ENCODE measurements around the gene CPSF4. TPM values are rescaled to one million over a fixed set of nuclear protein-coding genes. Genes with fewer than 3 reads are reported as not detected.

Gene CPSF4
- total RNA-seq, 1 donor from 2014 or later: 72.1 TPM

GRCh38 chr7:99472561-99473314 lies 34.0 kb downstream of the CPSF4 start, which contains the start of gene ZNF789:
Gene ZNF789 (plus strand): TSS chr7:99472890. CDS start chr7:99476457, 3,567 bp downstream.
- Mint-ChIP-seq H3K4me3 (peak within 1 kb of the TSS; percentile 98), H3K27ac (peak within 1 kb of the TSS; percentile 98), H3K36me3 (peaks cover 8% of the 10 kb centered on the region), H3K9me3 (no peaks in the 10 kb centered on the region), H3K4me1 (peaks cover 14% of the 10 kb centered on the region), H3K27me3 (ENCODE audit: insufficient read depth, low read depth) (peaks cover 5% of the 10 kb centered on the region)
- Histone ChIP-seq H3K79me2 (ENCODE audit: low read depth) (peaks cover 50% of the 10 kb centered on the region), H4K20me1 (ENCODE audit: low read depth) (peaks cover 3% of the 10 kb centered on the region), H3K4me3 (peak within 1 kb of the TSS; percentile 86), H3K4me1 (peaks cover 5% of the 10 kb centered on the region), H2AFZ (replicated peaks) (peak within 1 kb of the TSS; percentile 97), H3K27ac (peak within 1 kb of the TSS; percentile 76), H3K9me3 (ENCODE audit: low read depth) (no peaks in the 10 kb centered on the region), H3K4me2 (peak within 1 kb of the TSS; percentile 79), H3K36me3 (no peaks in the 10 kb centered on the region), H3F3A (ENCODE audit: low read depth) (peaks cover 27% of the 10 kb centered on the region), H3K27me3 (peaks cover 10% of the 10 kb centered on the region), H3K9ac (peak within 1 kb of the TSS; percentile 84)
- DNase-seq (ENCODE audit: low spot score): peak; percentile 99
- TF ChIP-seq CTCF (IDR thresholded peaks at IDR 0.05) (no peak), EZH2phosphoT487 (IDR thresholded peaks at IDR 0.05) (no peak), EZH2 (IDR thresholded peaks at IDR 0.05) (peak; percentile 33)

GRCh38 chr7:99473315-99473596 lies 34.5 kb downstream of the CPSF4 start:
- peak; percentile 54 for DNase-seq (ENCODE audit: low spot score)
- Histone ChIP-seq H4K20me1 (ENCODE audit: low read depth) (peaks cover 3% of the 10 kb centered on the region), H3K4me1 (peaks cover 5% of the 10 kb centered on the region), H3K9me3 (ENCODE audit: low read depth) (no peaks in the 10 kb centered on the region), H3K4me2 (peak overlapping the region; percentile 79), H3K4me3 (peak overlapping the region; percentile 86), H3K27ac (peak overlapping the region; percentile 18), H3K79me2 (ENCODE audit: low read depth) (peaks cover 55% of the 10 kb centered on the region), H3K9ac (peak overlapping the region; percentile 84), H2AFZ (replicated peaks) (peak overlapping the region; percentile 84), H3K27me3 (peaks cover 10% of the 10 kb centered on the region), H3F3A (ENCODE audit: low read depth) (peaks cover 27% of the 10 kb centered on the region), H3K36me3 (no peaks in the 10 kb centered on the region)
- Mint-ChIP-seq H3K9me3 (no peaks in the 10 kb centered on the region), H3K27ac (peak overlapping the region; percentile 91), H3K4me1 (peaks cover 14% of the 10 kb centered on the region), H3K4me3 (peak overlapping the region; percentile 98), H3K27me3 (ENCODE audit: insufficient read depth, low read depth) (peaks cover 5% of the 10 kb centered on the region), H3K36me3 (peaks cover 8% of the 10 kb centered on the region)
- TF ChIP-seq CTCF (IDR thresholded peaks at IDR 0.05) (no peak), EZH2phosphoT487 (IDR thresholded peaks at IDR 0.05) (no peak), EZH2 (IDR thresholded peaks at IDR 0.05) (no peak)

GRCh38 chr7:99476107-99476506 lies 37.4 kb downstream of the CPSF4 start:
- Mint-ChIP-seq H3K4me3 (no peak overlapping the region), H3K36me3 (peaks cover 14% of the 10 kb centered on the region), H3K27ac (peak overlapping the region; percentile 37), H3K9me3 (no peaks in the 10 kb centered on the region), H3K27me3 (ENCODE audit: insufficient read depth, low read depth) (peaks cover 4% of the 10 kb centered on the region), H3K4me1 (peaks cover 13% of the 10 kb centered on the region)
- Histone ChIP-seq H2AFZ (replicated peaks) (no peak overlapping the region), H3K4me3 (no peak overlapping the region), H4K20me1 (ENCODE audit: low read depth) (peaks cover 3% of the 10 kb centered on the region), H3F3A (ENCODE audit: low read depth) (peaks cover 9% of the 10 kb centered on the region), H3K9ac (no peak overlapping the region), H3K27ac (no peak overlapping the region), H3K27me3 (no peaks in the 10 kb centered on the region), H3K79me2 (ENCODE audit: low read depth) (peaks cover 72% of the 10 kb centered on the region), H3K4me2 (no peak overlapping the region), H3K9me3 (ENCODE audit: low read depth) (no peaks in the 10 kb centered on the region), H3K4me1 (peaks cover 5% of the 10 kb centered on the region), H3K36me3 (no peaks in the 10 kb centered on the region)
- no peak for TF ChIP-seq CTCF (IDR thresholded peaks at IDR 0.05)
- no peak for TF ChIP-seq EZH2 (IDR thresholded peaks at IDR 0.05)
- TF ChIP-seq EZH2phosphoT487 (IDR thresholded peaks at IDR 0.05): no peak
- no peak for DNase-seq (ENCODE audit: low spot score)
